ENCODE data around the gene LRP5.

Gene LRP5

DNA sequence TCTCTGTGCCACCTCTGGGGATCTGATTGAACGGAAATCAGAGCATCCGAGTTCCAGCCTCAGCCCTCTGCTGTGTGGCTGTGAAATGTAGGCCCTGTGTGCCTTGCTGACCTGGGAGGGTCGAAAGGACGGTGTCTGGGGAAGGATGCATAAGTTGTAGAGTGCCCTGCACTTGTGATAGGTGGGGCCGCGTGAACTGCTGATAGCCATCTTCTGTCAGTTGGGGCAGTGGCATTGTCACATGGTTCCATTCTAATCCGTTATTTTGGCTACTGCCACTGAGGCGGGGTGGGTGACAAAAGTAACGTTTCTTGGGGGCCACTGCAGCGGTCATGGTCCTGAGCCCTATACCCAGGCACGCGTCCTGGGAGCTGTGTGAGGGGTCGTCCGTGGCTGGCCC, 63.4 kb downstream of the LRP5 start:
- Histone ChIP-seq H3K27ac (no peak overlapping the region), H3K36me3 (peaks cover 0 to 24% (median 3%) of the 10 kb centered on the region in 11 experiments; a peak in 5 of 22 replicates), H3K9me3 (replicated peaks in 1 of 11) (no peaks in the 10 kb centered on the region), H4K20me1 (peaks cover 0 to 100% (median 91%) of the 10 kb centered on the region in 11 experiments; a peak in 19 of 22 replicates), H3K4me2 (peak overlapping the region; percentile 85 to 98 (median 90); a peak in 20 of 22 replicates), H3K27me3 (peaks cover 0 to 32% (median 0%) of the 10 kb centered on the region in 11 experiments; a peak in 6 of 22 replicates), H3K4me1 (peaks cover 73 to 100% (median 100%) of the 10 kb centered on the region in 10 experiments), H3K9ac (peak overlapping the region in 1 of 11 experiments; percentile 30; a peak in 3 of 22 replicates), H3K4me3 (no peak overlapping the region)
- TF ChIP-seq Cebpa-rat (IDR thresholded peaks at IDR 0.05), result no peak

DNA sequence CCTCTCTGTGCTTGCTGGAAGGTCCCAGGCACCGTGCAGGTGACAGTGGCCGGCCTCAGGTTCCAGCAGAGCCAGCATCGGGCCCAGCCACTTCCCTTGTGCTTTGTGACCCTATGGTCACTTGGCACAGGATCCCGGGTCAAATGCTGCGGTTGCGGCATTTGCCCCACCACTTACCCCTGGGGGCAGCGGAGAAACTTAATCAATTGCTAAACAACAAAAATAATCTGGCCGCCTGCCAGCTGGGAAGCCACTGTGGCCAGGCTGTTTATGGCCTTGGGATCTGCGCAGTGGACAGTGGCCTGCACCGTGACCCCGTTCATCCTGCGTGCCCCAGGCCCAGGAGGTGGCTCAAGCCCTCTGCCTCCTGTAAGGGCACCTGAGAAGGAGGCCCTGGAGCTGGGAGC, 65.0 kb downstream of the LRP5 start:
- Histone ChIP-seq H4K20me1 (peaks cover 0 to 100% (median 92%) of the 10 kb centered on the region in 11 experiments; a peak in 19 of 22 replicates), H3K27ac (peak overlapping the region in 2 of 11 experiments; percentile 1 to 21; a peak in 1 of 22 replicates), H3K9me3 (replicated peaks in 1 of 11) (no peaks in the 10 kb centered on the region), H3K27me3 (peaks cover 0 to 25% (median 0%) of the 10 kb centered on the region in 11 experiments; a peak in 6 of 22 replicates), H3K4me2 (peak overlapping the region in 9 of 11 experiments; percentile 78 to 98 (median 88); a peak in 16 of 22 replicates), H3K4me3 (no peak overlapping the region), H3K36me3 (peaks cover 0 to 24% (median 0%) of the 10 kb centered on the region in 11 experiments; a peak in 5 of 22 replicates), H3K4me1 (peaks cover 73 to 100% (median 100%) of the 10 kb centered on the region in 10 experiments), H3K9ac (peak overlapping the region in 3 of 11 experiments; percentile 30 to 48 (median 38); a peak in 3 of 22 replicates)
- TF ChIP-seq Cebpa-rat (IDR thresholded peaks at IDR 0.05), result no peak

DNA sequence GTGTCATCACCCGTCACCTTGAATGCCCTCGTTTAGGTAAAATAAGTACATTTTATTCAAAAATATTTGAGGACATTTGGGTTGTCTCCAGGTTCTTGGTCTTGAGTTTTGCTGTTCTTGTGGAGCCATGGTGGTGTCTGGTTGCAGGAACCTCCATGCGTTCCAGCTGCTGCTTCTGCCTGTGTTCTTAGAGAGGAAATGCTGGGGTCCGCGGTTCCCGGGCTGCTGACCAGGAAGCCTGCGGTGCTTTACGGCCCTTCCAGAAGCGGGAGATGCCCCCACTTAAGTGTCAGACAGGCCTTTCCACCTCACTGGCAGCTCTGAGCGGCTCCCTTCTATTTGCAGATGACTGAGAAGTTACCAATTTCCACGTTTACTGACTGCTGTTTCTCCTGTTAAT, 66.8 kb downstream of the LRP5 start:
- Histone ChIP-seq H3K9me3 (replicated peaks in 1 of 11) (no peaks in the 10 kb centered on the region), H3K4me3 (0 out of 20 replicates have a peak overlapping the region, but pooled peaks of 1 of the 10 experiments have one; percentile 28), H3K4me2 (peak overlapping the region; percentile 78 to 98 (median 88))

DNA sequence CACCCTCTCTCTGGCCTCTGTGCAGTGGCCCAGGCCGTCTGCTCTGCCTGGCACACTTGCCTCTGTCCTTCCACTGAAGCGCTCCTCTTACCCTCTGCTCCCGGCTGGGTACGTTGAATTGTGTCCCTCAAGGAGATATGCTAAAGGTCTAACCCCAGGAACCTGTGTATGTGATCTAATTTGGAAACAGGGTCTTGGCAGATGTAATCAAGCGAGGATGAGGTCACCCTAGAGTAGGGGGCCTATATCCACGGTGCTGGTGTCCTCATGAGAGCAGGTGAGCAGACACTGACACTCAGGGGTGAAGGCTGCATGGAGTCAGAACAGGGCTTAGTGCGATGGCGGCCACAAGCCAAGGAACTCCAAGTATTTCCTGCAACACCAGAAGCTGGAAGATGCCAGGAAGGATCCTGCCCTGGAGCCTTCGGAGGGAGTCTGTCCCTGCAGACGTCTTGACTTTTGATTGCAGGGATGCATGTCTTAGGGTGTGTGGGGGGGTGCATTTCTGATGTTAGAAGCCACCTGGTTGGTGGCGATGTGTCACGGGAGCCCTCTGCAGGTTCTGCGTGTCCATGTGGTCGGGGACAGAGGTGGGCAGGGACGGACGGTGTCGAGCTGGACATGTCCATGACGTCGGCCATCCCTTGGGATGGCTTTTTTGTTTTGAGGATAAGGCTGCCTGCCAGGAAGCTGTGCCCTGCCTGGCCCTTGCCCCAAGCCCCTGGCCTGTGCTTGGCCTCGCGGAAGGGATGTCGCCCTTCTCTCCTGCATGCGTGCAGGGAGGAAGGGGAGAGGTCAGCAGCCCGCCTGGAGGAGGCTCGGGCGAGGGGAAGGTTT, 68.6 kb downstream of the LRP5 start:
- peaks cover under 1 to 36% (median 15%) of the 10 kb centered on the region in 11 experiments; a peak in 18 of 22 replicates for H3K36me3 ChIP-seq
- no peaks in the 10 kb centered on the region; a peak in 1 of 22 replicates for H3K27me3 ChIP-seq
- H3K9ac ChIP-seq, result peak overlapping the region in 8 of 11 experiments; percentile 30 to 55 (median 44); a peak in 15 of 22 replicates
- H4K20me1 ChIP-seq, result peaks cover 5 to 100% (median 88%) of the 10 kb centered on the region in 11 experiments; a peak in 20 of 22 replicates
- H3K4me3 ChIP-seq, result peak overlapping the region in 8 of 10 experiments; percentile 8 to 35 (median 27); a peak in 7 of 20 replicates
- no peaks in the 10 kb centered on the region for H3K9me3 ChIP-seq (replicated peaks in 1 of 11)
- H3K4me1 ChIP-seq, result peaks cover 42 to 98% (median 83%) of the 10 kb centered on the region in 10 experiments
- H3K4me2 ChIP-seq, result peak overlapping the region; percentile 78 to 98 (median 88)
- peak overlapping the region in 5 of 11 experiments; percentile 18 to 52 (median 44); a peak in 11 of 22 replicates for H3K27ac ChIP-seq
- TF ChIP-seq Cebpa-rat (IDR thresholded peaks at IDR 0.05), result no peak

More for the DNA sequence above, 66.8 kb downstream of the LRP5 start:
- Histone ChIP-seq H3K36me3 (peaks cover 0 to 24% (median 0%) of the 10 kb centered on the region in 11 experiments; a peak in 5 of 22 replicates), H4K20me1 (peaks cover 2 to 100% (median 88%) of the 10 kb centered on the region in 11 experiments; a peak in 20 of 22 replicates), H3K4me1 (peaks cover 58 to 100% (median 98%) of the 10 kb centered on the region in 10 experiments), H3K27me3 (peaks cover 0 to 10% (median 0%) of the 10 kb centered on the region in 11 experiments; a peak in 4 of 22 replicates), H3K9ac (peak overlapping the region in 5 of 11 experiments; percentile 14 to 50 (median 38); a peak in 6 of 22 replicates), H3K27ac (peak overlapping the region in 2 of 11 experiments; percentile 52 to 63; a peak in 2 of 22 replicates)
- TF ChIP-seq Cebpa-rat (IDR thresholded peaks at IDR 0.05), result no peak

DNA sequence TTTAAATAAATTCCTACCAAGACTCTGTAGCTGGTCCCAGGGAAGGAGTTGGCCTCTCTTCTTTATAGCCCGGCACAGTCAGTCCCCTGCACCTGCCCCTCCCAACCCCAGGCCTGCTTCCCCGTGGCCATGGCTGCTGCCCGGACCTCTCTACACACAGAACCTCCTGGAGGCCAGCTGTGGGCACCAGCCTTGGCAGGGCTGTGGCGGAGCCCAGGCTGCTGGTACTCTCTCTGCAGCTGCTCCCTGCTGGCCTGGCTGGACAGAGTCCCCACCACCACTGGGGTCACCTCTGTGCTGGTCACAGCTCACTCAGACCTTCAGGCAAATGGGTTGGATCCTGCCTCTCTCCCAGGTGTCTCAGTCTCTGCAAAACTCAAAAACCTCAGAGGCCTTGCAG, 69.3 kb downstream of the LRP5 start:
- Histone ChIP-seq H3K4me2 (peak overlapping the region; percentile 78 to 98 (median 88)), H3K27ac (peak overlapping the region in 6 of 11 experiments; percentile 11 to 44 (median 31); a peak in 8 of 22 replicates), H3K4me3 (peak overlapping the region in 5 of 10 experiments; percentile 8 to 35 (median 10); a peak in 3 of 20 replicates), H3K27me3 (no peaks in the 10 kb centered on the region; a peak in 1 of 22 replicates), H3K36me3 (peaks cover 8 to 39% (median 21%) of the 10 kb centered on the region in 11 experiments; a peak in 21 of 22 replicates), H3K9me3 (replicated peaks in 1 of 11) (0 out of 22 replicates have a peak, but pooled peaks cover 0 to 4% (median 0%) of the 10 kb centered on the region in 11 experiments), H3K9ac (peak overlapping the region in 7 of 11 experiments; percentile 15 to 55 (median 38); a peak in 15 of 22 replicates), H3K4me1 (peaks cover 42 to 91% (median 75%) of the 10 kb centered on the region in 10 experiments), H4K20me1 (peaks cover 5 to 100% (median 87%) of the 10 kb centered on the region in 11 experiments; a peak in 20 of 22 replicates)
- TF ChIP-seq Cebpa-rat (IDR thresholded peaks at IDR 0.05), result no peak

DNA sequence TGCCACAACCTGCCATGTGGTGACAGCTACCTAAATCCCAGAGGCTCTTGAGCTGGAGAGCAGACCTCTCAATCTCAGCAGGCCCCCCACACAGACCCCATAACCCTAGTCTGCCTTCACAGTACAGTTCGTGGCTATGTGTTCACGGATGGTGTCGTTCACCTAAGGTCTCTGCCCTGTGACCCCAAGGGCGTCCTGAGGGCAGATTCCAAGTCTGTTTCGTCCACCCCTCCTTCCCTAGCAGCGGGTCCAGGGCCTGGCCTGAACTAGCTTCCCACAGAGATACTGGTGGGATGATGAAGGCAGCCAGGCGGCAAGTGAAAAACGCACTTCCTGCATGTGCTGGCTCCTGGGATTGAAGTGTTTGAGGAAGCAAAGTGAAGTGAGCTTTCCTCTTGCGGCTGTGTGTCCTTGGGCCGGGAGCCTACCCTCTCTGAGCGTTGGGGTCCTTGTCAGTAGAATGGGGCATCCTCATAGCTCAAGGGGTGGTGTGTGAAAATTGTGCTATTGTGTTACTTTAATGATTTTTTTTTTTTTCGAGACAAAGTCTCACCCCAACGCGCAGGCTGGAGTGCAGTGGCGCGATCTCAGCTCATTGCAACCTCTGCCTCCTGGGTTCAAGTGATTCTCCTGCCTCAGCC, 70.1 kb downstream of the LRP5 start:
- 0 out of 22 replicates have a peak, but pooled peaks cover 0 to 4% (median 0%) of the 10 kb centered on the region in 11 experiments for H3K9me3 ChIP-seq (replicated peaks in 1 of 11)
- H3K27ac ChIP-seq, result peak overlapping the region in 6 of 11 experiments; percentile 11 to 44 (median 31); a peak in 7 of 22 replicates
- H3K4me1 ChIP-seq, result peaks cover 42 to 86% (median 71%) of the 10 kb centered on the region in 10 experiments
- H3K4me2 ChIP-seq, result peak overlapping the region; percentile 78 to 98 (median 88)
- no peak overlapping the region for H3K4me3 ChIP-seq
- H3K27me3 ChIP-seq, result no peaks in the 10 kb centered on the region; a peak in 1 of 22 replicates
- no peak for TF ChIP-seq Cebpa-rat (IDR thresholded peaks at IDR 0.05)
- H3K36me3 ChIP-seq, result peaks cover 9 to 39% (median 29%) of the 10 kb centered on the region in 11 experiments; a peak in 21 of 22 replicates
- H4K20me1 ChIP-seq, result peaks cover 5 to 100% (median 83%) of the 10 kb centered on the region in 11 experiments; a peak in 20 of 22 replicates
- peak overlapping the region in 6 of 11 experiments; percentile 1 to 55 (median 41); a peak in 9 of 22 replicates for H3K9ac ChIP-seq

DNA sequence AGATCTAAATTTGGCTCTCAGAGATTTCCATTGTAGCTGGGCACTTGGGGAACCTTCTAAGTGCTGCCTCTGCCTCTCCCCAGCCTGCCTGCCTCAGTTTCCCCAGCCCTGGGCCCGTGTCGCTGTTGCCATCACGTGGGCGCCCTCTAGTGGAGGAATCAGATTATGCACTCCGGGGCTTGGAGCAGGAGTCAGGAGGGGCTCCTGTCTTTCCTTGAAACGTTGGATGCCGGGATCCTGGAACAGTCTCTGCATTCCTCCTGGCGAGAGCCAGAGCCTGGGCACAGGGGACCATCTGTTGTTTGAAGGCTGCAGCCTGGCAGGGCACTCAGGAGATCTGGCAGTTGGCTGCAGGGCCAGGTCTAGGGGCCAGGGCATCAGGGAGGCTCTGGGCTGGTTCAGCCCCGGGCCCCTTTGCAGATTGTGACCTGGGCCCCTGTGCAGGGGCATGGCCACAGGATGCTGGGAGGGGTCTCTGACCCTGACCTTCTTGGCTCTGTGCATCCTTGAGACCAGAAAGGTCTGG, 71.6 kb downstream of the LRP5 start:
- Histone ChIP-seq H4K20me1 (peaks cover 5 to 100% (median 88%) of the 10 kb centered on the region in 11 experiments; a peak in 20 of 22 replicates), H3K36me3 (peaks cover 9 to 50% (median 44%) of the 10 kb centered on the region in 11 experiments; a peak in 21 of 22 replicates), H3K9me3 (replicated peaks in 1 of 11) (0 out of 22 replicates have a peak, but pooled peaks cover 0 to 4% (median 0%) of the 10 kb centered on the region in 11 experiments), H3K27me3 (no peaks in the 10 kb centered on the region; a peak in 1 of 22 replicates), H3K4me1 (peaks cover 37 to 78% (median 65%) of the 10 kb centered on the region in 10 experiments), H3K4me2 (peak overlapping the region in 5 of 11 experiments; percentile 8 to 97 (median 88); a peak in 1 of 22 replicates), H3K27ac (0 out of 22 replicates have a peak overlapping the region, but pooled peaks of 1 of the 11 experiments have one; percentile 7), H3K4me3 (no peak overlapping the region), H3K9ac (peak overlapping the region in 1 of 11 experiments; percentile 10; a peak in 1 of 22 replicates)
- TF ChIP-seq Cebpa-rat (IDR thresholded peaks at IDR 0.05), result no peak

Measured in BLaER1 treated with 17β-estradiol and CSF1 and Interleukin-3, amounts not matched to agents 10 nM and 100 nM (cell line).